H9 (cell line): ENCODE data around the gene HOXC10. TPM values are rescaled to one million over a fixed set of nuclear protein-coding genes. Genes with fewer than 3 reads are reported as not detected.

Source experiments
- DNase-seq: peaks from one replicate; pipeline ENCODE4 v3.0.0-alpha.2; 2017
- H2AFZ ChIP-seq: one replicate; pipeline ENCODE4 v1.6.1; 2013; ENCODE audit warnings: mild to moderate bottlenecking, low read length, control low read depth, moderate library complexity
- H2AK5ac ChIP-seq: 2 replicates; pipeline ENCODE4 v1.6.1; 2013; ENCODE audit warnings: low read length, control low read depth, mixed read lengths; ENCODE audit not compliant: insufficient read length
- H2BK120ac ChIP-seq: one replicate; pipeline ENCODE4 v1.6.1; 2013; ENCODE audit warnings: low read depth, mild to moderate bottlenecking, low read length, control low read depth, inconsistent platforms; ENCODE audit not compliant: poor library complexity, severe bottlenecking
- H2BK12ac ChIP-seq: 2 replicates; pipeline ENCODE4 v1.6.1; 2013; ENCODE audit warnings: low read length, control low read depth, mixed read lengths, low read depth; ENCODE audit not compliant: insufficient read length
- H2BK15ac ChIP-seq: 2 replicates; pipeline ENCODE4 v1.6.1; 2013; ENCODE audit warnings: low read depth, low read length, control low read depth
- H2BK20ac ChIP-seq: one replicate; pipeline ENCODE4 v1.6.1; 2013; ENCODE audit warnings: low read depth, mild to moderate bottlenecking, low read length, control low read depth, inconsistent platforms; ENCODE audit not compliant: poor library complexity, severe bottlenecking
- H2BK5ac ChIP-seq: 2 replicates; pipeline ENCODE4 v1.6.1; 2013; ENCODE audit warnings: low read length, control low read depth, mixed read lengths; ENCODE audit not compliant: insufficient read length
- H3K14ac ChIP-seq: 2 replicates; pipeline ENCODE4 v1.6.1; 2013; ENCODE audit warnings: low read length, control low read depth; ENCODE audit not compliant: insufficient read depth
- H3K18ac ChIP-seq: 2 replicates; pipeline ENCODE4 v1.6.1; 2013; ENCODE audit warnings: low read depth, mild to moderate bottlenecking, mixed read lengths, low read length, control low read depth; ENCODE audit not compliant: insufficient read length
- H3K23ac ChIP-seq: 2 replicates; pipeline ENCODE4 v1.6.1; 2013; ENCODE audit warnings: low read length, control low read depth, mixed read lengths, low read depth; ENCODE audit not compliant: insufficient read length
- H3K23me2 ChIP-seq: 2 replicates; pipeline ENCODE4 v1.6.1; 2013; ENCODE audit warnings: low read depth, mild to moderate bottlenecking, mixed read lengths, low read length, control low read depth; ENCODE audit not compliant: insufficient read length, poor library complexity, severe bottlenecking
- H3K27ac ChIP-seq: 2 replicates; pipeline ENCODE4 v1.5.1; 2013; ENCODE audit warnings: low read length, control low read depth, mixed read lengths, low read depth; ENCODE audit not compliant: insufficient read length
- H3K27me3 ChIP-seq: 2 replicates; pipeline ENCODE4 v1.6.1; 2013; ENCODE audit warnings: low read length, control low read depth, inconsistent platforms; ENCODE audit not compliant: insufficient read depth
- H3K4ac ChIP-seq: 2 replicates; pipeline ENCODE4 v1.6.1; 2013; ENCODE audit warnings: low read depth, mild to moderate bottlenecking, control low read depth, inconsistent platforms, low read length, moderate library complexity
- H3K4me1 ChIP-seq: 2 replicates; pipeline ENCODE4 v1.6.1; 2013; ENCODE audit warnings: low read length, control low read depth, inconsistent platforms; ENCODE audit not compliant: insufficient read depth
- H3K4me2 ChIP-seq: 2 replicates; pipeline ENCODE4 v1.6.1; 2013; ENCODE audit warnings: low read length, control low read depth, mixed read lengths; ENCODE audit not compliant: insufficient read length, insufficient read depth
- H3K56ac ChIP-seq: 2 replicates; pipeline ENCODE4 v1.6.1; 2013; ENCODE audit warnings: low read depth, mild to moderate bottlenecking, mixed read lengths, low read length, control low read depth; ENCODE audit not compliant: insufficient read length
- H3K79me1 ChIP-seq: 2 replicates; pipeline ENCODE4 v1.6.1; 2013; ENCODE audit warnings: low read depth, mild to moderate bottlenecking, moderate library complexity, low read length, control low read depth, inconsistent platforms; ENCODE audit not compliant: insufficient read depth, poor library complexity, severe bottlenecking
- H3K79me2 ChIP-seq: 2 replicates; pipeline ENCODE4 v1.6.1; 2013; ENCODE audit warnings: low read length, control low read depth, inconsistent platforms; ENCODE audit not compliant: insufficient read depth
- H3K9ac ChIP-seq: 2 replicates; pipeline ENCODE4 v1.6.1; 2013; ENCODE audit warnings: low read length, control low read depth, mixed read lengths; ENCODE audit not compliant: insufficient read length; ENCODE audit errors: extremely low read depth
- H3K9me3 ChIP-seq: one replicate; pipeline ENCODE4 v1.6.1; 2013; ENCODE audit warnings: low read depth, low read length, inconsistent platforms; ENCODE audit not compliant: control insufficient read depth
- H3T11ph ChIP-seq: one replicate; pipeline ENCODE4 v1.6.1; 2013; ENCODE audit warnings: mild to moderate bottlenecking, low read length, control low read depth, inconsistent platforms
- H4K20me1 ChIP-seq: one replicate; pipeline ENCODE4 v1.6.1; 2013; ENCODE audit not compliant: control insufficient read depth, insufficient read length, insufficient read depth
- H4K5ac ChIP-seq: 2 replicates; pipeline ENCODE4 v1.6.1; 2013; ENCODE audit warnings: low read depth, mild to moderate bottlenecking, mixed read lengths, low read length, control low read depth; ENCODE audit not compliant: insufficient read length
- H4K8ac ChIP-seq: replicated peaks from 2 replicates; pipeline ENCODE4 v1.6.1; 2013; ENCODE audit warnings: low read length, control low read depth, mixed read lengths, low read depth; ENCODE audit not compliant: insufficient read length
- H4K91ac ChIP-seq: 2 replicates; pipeline ENCODE4 v1.6.1; 2013; ENCODE audit warnings: low read depth, mild to moderate bottlenecking, moderate library complexity, mixed read lengths, low read length, control low read depth; ENCODE audit not compliant: insufficient read length
- H3K27ac Mint-ChIP-seq, 3 experiments: 2 replicates in 2 of 3; 3 replicates in 1 of 3; pipeline ENCODE4 v1.8.0; 2020 to 2021; ENCODE audit warnings: mixed read lengths in 3 of 3, mild to moderate bottlenecking in 1 of 3, moderate library complexity in 1 of 3
- H3K27me3 Mint-ChIP-seq: 2 replicates; pipeline ENCODE4 v1.8.0; 2021; ENCODE audit warnings: low read depth, mild to moderate bottlenecking, moderate library complexity, mixed read lengths
- H3K36me3 Mint-ChIP-seq, 3 experiments: 2 replicates in 2 of 3; 3 replicates in 1 of 3; pipeline ENCODE4 v1.8.0; 2020 to 2021; ENCODE audit warnings: low read depth in 3 of 3, mixed read lengths in 3 of 3; ENCODE audit not compliant: insufficient read depth in 1 of 3
- H3K4me1 Mint-ChIP-seq, 2 experiments: 2 replicates each; pipeline ENCODE4 v1.8.0; 2020; ENCODE audit warnings: mixed read lengths in 2 of 2
- H3K4me3 Mint-ChIP-seq, 2 experiments: 2 replicates in 1 of 2; 3 replicates in 1 of 2; pipeline ENCODE4 v1.8.0; 2020 to 2021; ENCODE audit warnings: mild to moderate bottlenecking in 2 of 2, mixed read lengths in 2 of 2, moderate library complexity in 1 of 2
- H3K9me3 Mint-ChIP-seq, 2 experiments: 2 replicates in 1 of 2; 3 replicates in 1 of 2; pipeline ENCODE4 v1.8.0; 2020; ENCODE audit warnings: mild to moderate bottlenecking in 2 of 2, mixed read lengths in 2 of 2, moderate library complexity in 1 of 2
- CTCF ChIP-seq: fragments of 200-600 bp; sonication (generic); conservative IDR thresholded peaks from 3 replicates; pipeline ENCODE4 v1.8.0; 2021; ENCODE audit warnings: antibody characterized with exemption, mild to moderate bottlenecking
- WGBS: extraction: QIAGEN DNeasy Blood & Tissue Kit; methylation state at CpG from one replicate; pipeline ENCODE4 v1.1.7; 2013; ENCODE audit warnings: missing lambda C conversion rate, low lambda C conversion rate, mixed read lengths; ENCODE audit not compliant: insufficient read length; ENCODE audit errors: extremely low coverage; 5-methylcytosine and 5-hydroxymethylcytosine counted together
- total RNA-seq: library from RNA; stranded (reverse); gene quantifications from 2 replicates; pipeline ENCODE4 v1.2.1, GENCODE V29; 2021

The HOXC10 gene
- total RNA-seq, 1 experiment from 2014 or later = not detected

- no peak overlapping the region for H2BK120ac ChIP-seq
- H3K4me1 Mint-ChIP-seq = peaks cover 3 to 9% of the 10 kb centered on the region in 2 experiments; a peak in 3 of 4 replicates
- no peak overlapping the region; a peak in 1 of 5 replicates for H3K4me3 Mint-ChIP-seq
- H3K9ac ChIP-seq = no peak overlapping the region
- no peaks in the 10 kb centered on the region for H3K9me3 ChIP-seq
- peaks cover 99% of the 10 kb centered on the region for H3K27me3 ChIP-seq
- peaks cover 99% of the 10 kb centered on the region for H3K27me3 Mint-ChIP-seq
- H3K56ac ChIP-seq = no peak overlapping the region
- H3K4me2 ChIP-seq = no peak overlapping the region
- H4K91ac ChIP-seq = no peak overlapping the region
- no peak overlapping the region for H4K8ac ChIP-seq
- no peaks in the 10 kb centered on the region; a peak in 2 of 7 replicates for H3K36me3 Mint-ChIP-seq
- no peak overlapping the region for H3K18ac ChIP-seq
- no peak overlapping the region for H2BK15ac ChIP-seq
- H3K9me3 Mint-ChIP-seq = peaks cover 0 to 7% of the 10 kb centered on the region in 2 experiments; a peak in 2 of 5 replicates
- no peaks in the 10 kb centered on the region for H3K4me1 ChIP-seq
- no peak overlapping the region for H4K5ac ChIP-seq
- no peak overlapping the region for H3T11ph ChIP-seq
- H2BK20ac ChIP-seq = no peak overlapping the region
- H3K27ac Mint-ChIP-seq = peak overlapping the region in 1 of 3 experiments; percentile 89; a peak in 1 of 7 replicates
- H3K23me2 ChIP-seq = no peaks in the 10 kb centered on the region
- H3K23ac ChIP-seq = no peak overlapping the region
- H2BK12ac ChIP-seq = no peak overlapping the region
- H4K20me1 ChIP-seq = no peaks in the 10 kb centered on the region
- no peaks in the 10 kb centered on the region for H3K79me2 ChIP-seq
- H2AK5ac ChIP-seq = no peak overlapping the region
- H3K14ac ChIP-seq = no peak overlapping the region
- no peak for DNase-seq
- no peaks in the 10 kb centered on the region for H3K79me1 ChIP-seq
- H3K4ac ChIP-seq = no peak overlapping the region
- H2BK5ac ChIP-seq = no peak overlapping the region
- no peak overlapping the region for H3K27ac ChIP-seq
- WGBS = no CpG with 5 or more reads among the region's 3 CpGs
- no peak for TF ChIP-seq CTCF
- H2AFZ ChIP-seq = no peak overlapping the region
Observed at GRCh38 chr12:53958128-53958527, 26.8 kb upstream of the HOXC10 start.
